ENCODE results near the gene CRIP3. TPM values are rescaled to one million over a fixed set of nuclear protein-coding genes. Genes with fewer than 3 reads are reported as not detected.

CRIP3 gene
- total and polyA plus RNA-seq, 2 donors (not counting 3 experiments of a cell fraction or from before 2014, with no cell fraction given): not detected

- ChIA-PET POLR2A (no interaction called here), CTCF (no interaction called here)
- no peaks in the 10 kb centered on the region for H3K9me3 ChIP-seq (replicated peaks; ENCODE audit: control insufficient read depth, insufficient read depth, low read length)
- TF ChIP-seq MAX (IDR thresholded peaks at IDR 0.05; ENCODE audit: insufficient read depth, insufficient read length) (no peak), MYC (IDR thresholded peaks at IDR 0.05; ENCODE audit: low read depth, low read length) (no peak), GATA2 (IDR thresholded peaks at IDR 0.05; ENCODE audit: insufficient read depth, insufficient read length, low read depth, low read length) (no peak), POLR2A (IDR thresholded peaks at IDR 0.05; ENCODE audit: low read depth, low read length) (no peak), FOS (IDR thresholded peaks at IDR 0.05; ENCODE audit: borderline replicate concordance, insufficient read depth, low read length) (no peak), EZH2 (IDR thresholded peaks at IDR 0.05; ENCODE audit: borderline replicate concordance, low read depth, low read length, severe bottlenecking) (no peak), JUN (IDR thresholded peaks at IDR 0.05; ENCODE audit: borderline replicate concordance, insufficient read depth, insufficient read length, low read depth) (no peak), POLR2AphosphoS5 (IDR thresholded peaks at IDR 0.05; ENCODE audit: insufficient read depth, low read depth, low read length) (no peak)
- TF ChIP-seq, protein P1, sequence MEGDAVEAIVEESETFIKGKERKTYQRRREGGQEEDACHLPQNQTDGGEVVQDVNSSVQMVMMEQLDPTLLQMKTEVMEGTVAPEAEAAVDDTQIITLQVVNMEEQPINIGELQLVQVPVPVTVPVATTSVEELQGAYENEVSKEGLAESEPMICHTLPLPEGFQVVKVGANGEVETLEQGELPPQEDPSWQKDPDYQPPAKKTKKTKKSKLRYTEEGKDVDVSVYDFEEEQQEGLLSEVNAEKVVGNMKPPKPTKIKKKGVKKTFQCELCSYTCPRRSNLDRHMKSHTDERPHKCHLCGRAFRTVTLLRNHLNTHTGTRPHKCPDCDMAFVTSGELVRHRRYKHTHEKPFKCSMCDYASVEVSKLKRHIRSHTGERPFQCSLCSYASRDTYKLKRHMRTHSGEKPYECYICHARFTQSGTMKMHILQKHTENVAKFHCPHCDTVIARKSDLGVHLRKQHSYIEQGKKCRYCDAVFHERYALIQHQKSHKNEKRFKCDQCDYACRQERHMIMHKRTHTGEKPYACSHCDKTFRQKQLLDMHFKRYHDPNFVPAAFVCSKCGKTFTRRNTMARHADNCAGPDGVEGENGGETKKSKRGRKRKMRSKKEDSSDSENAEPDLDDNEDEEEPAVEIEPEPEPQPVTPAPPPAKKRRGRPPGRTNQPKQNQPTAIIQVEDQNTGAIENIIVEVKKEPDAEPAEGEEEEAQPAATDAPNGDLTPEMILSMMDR (IDR thresholded peaks at IDR 0.05; ENCODE audit: extremely low read depth in 1 of 2, insufficient read depth in 1 of 2, low read depth in 1 of 2, low read length in 2 of 2): no peak
- intact Hi-C loops (cut with micrococcal nuclease): no loop called here
- DNase-seq (ENCODE audit: low read depth, low spot score) (no peak), FAIRE-seq (no peak)
- H3K79me2 ChIP-seq (ENCODE audit: control insufficient read depth, insufficient read depth, low read length): no peaks in the 10 kb centered on the region
- H3K4me1 ChIP-seq (ENCODE audit: control insufficient read depth, extremely low read depth, insufficient read depth, low read length): no peaks in the 10 kb centered on the region
- no peaks in the 10 kb centered on the region for H4K20me1 ChIP-seq (replicated peaks; ENCODE audit: control insufficient read depth, extremely low read depth, insufficient read depth, low read length)
- no peak overlapping the region for H3K4me2 ChIP-seq (ENCODE audit: insufficient read depth, low read length)
- H3K27me3 ChIP-seq (ENCODE audit: control insufficient read depth in 2 of 2, insufficient read depth in 2 of 2, low read length in 2 of 2): peaks cover 5 to 20% of the 10 kb centered on the region in 2 experiments
- dilution Hi-C loops (cut with MboI; ENCODE audit: extremely low pct_ligation_motif_present, low sequenced_read_pairs): no loop called here
- no peak overlapping the region for H3K27ac ChIP-seq (ENCODE audit: insufficient read depth, low read depth, low read length)
- H2AFZ ChIP-seq (ENCODE audit: low read depth, low read length): no peak overlapping the region
- H3K4me3 ChIP-seq (replicated peaks in 1 of 3; ENCODE audit: insufficient read depth in 1 of 3, low read depth in 1 of 3, low read length in 3 of 3): no peak overlapping the region
- no peaks in the 10 kb centered on the region for H3K36me3 ChIP-seq (ENCODE audit: control insufficient read depth in 2 of 2, extremely low read depth in 1 of 2, insufficient read depth in 2 of 2, low read length in 2 of 2)
- BruUV-seq (replicated peaks): no TSS peak
- no peaks in the 10 kb centered on the region for H3K9me1 ChIP-seq (replicated peaks; ENCODE audit: control insufficient read depth, extremely low read depth, insufficient read depth, low read length)
- no peak overlapping the region for H3K9ac ChIP-seq (replicated peaks; ENCODE audit: extremely low read depth, insufficient read depth, low read length)
Measured at GRCh38 chr6:43283514-43283901, 25.1 kb downstream of the CRIP3 start.
